Activated CD4-positive, alpha-beta T cell treated with anti-CD3 and anti-CD28 coated beads, Interleukin-10, Interleukin-2, amounts not matched to agents 100 ng/mL and 50 ng/mL, durations not matched to agents 16 hours and 8 hours (primary cell): Measurements from ENCODE around the gene B3GALT4.
A peak's percentile ranks its signal among the peaks of the same experiment; 100 is the strongest.

Experiments used
- DNase-seq: peaks from one replicate; pipeline ENCODE4 v3.0.0-alpha.2; 2020

B3GALT4 gene

DNA sequence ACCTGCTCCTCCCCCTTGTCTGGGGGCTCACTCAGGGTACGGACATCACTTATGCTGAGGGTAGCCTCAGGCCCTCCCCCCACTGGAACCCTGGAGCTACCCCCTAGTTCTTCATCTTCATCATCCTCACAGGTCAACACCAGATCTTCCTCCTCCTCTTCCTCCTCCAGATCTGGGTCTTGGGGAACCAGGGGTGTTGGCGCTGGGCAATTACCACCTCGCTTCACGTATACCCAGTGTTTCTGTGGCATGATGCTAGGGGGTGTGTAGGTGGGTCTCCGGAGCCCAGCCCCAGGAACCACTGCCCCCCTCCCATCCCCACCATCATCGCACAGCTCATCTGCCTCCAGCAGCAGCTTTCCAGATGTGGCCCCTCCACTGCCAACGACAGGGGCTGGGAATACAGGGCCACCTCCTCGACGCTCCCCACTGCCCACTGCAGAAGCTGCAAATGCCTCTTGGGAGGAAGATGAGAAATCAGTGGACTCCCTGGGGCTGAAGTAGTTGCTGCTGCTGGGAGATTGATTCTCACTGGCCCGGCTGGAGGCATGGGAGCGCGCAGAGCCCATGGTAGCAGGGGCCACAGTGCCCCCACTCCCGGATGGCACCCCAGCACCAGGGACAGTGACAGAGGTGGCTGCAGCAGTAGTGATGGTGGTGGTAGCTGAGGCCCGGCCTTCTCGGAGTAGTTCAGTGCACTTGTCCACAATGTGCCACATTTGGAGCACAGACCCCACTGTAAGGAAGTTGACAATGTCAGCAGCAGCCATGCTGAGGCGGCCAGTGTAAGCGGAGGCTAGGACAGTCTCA is 39.1 kb downstream of the B3GALT4 start:
- DNase-seq, result no peak

DNA sequence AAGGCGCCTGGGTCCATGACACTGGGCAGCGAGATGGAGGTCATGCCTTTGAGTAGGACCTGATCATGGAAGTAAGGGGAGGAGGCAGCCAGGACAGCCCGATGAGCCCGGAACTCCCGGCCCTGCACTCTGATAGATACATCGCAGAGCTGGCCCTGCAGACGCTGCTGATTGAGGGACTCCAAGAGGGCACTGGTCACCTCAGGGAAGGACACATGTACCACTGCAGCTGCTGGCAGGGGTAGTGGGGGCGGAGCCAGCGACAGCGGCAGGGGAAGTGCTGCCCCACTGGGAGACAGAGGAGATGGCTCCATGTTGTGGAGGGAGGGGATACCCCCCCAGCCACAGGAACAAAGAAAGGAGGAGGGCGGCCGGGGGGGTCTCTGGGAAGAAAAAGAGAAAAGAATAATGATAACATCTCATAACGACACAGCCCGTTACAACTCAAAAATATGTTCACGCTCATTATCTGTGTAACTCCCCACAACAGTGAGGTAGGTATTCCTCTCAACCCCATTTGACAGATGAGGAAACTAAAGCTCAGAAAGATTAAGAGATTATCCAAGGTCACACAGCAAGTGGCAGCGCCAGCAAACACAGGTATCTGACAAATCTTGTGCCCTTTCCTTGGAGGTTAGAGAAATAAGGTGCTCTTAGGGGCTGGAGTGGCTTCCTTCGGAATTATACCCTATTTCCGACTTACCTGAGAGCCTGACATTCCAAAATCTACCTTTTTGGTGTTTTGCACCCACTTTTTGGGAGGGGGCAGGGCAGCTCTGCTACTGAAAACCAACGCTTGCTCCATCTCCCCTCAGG is 39.9 kb downstream of the B3GALT4 start:
- no peak for DNase-seq

DNA sequence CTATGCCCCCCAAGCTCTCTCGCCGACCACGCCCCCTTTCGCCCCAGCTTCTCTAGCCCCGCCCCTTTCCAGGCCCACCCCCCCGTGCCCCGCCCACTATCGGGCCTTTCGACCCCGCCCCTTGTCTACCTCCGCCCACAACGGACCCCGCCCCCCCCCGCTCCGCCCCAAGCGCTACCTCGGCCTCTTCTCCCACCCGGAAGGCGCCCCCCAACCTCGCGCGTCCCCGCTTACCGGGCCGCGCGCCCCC is 40.4 kb downstream of the B3GALT4 start:
- no peak for DNase-seq

DNA sequence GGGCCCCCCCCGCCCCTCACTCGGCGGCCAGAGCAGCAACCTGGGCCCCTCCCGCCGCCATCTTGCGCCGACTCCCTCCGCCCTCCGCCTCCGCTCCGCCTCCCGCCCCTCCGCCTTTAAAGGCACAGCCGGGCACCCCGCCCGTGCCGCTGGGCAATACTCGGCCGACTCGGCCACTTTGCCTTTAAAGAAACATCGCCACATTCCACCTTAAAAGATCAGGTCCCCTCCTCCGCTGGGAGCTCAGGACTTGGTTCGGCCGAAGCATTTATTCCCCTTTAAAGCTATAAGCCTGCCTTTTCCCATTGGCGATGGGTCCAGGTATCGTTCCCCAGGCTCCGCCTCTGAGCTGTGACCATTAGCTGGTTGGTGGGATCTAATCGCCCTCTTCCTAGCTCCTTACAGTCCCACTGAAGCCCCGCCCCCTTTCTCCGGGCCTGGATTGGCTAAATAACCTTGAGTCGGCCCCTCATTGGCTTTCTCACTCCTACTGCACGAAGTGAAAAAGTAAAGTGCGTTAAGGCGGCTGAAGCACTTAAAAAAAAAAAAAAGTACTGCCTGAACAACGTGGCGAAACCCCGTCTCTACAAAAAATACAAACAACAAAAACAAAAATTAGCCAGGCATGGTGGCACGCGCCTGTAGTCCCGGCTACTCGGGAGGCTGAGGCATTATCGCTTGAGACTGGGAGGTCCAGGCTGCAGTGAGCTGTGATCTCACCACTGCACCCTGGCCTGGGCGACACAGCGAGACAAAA is 40.9 kb downstream of the B3GALT4 start, which contains the start of gene ZBTB22:
Gene ZBTB22, minus strand, starts transcription at position 76 of the 757 bp plus-strand sequence. CDS start 828 bp downstream, outside the sequence.
- peak; percentile 97 for DNase-seq

DNA sequence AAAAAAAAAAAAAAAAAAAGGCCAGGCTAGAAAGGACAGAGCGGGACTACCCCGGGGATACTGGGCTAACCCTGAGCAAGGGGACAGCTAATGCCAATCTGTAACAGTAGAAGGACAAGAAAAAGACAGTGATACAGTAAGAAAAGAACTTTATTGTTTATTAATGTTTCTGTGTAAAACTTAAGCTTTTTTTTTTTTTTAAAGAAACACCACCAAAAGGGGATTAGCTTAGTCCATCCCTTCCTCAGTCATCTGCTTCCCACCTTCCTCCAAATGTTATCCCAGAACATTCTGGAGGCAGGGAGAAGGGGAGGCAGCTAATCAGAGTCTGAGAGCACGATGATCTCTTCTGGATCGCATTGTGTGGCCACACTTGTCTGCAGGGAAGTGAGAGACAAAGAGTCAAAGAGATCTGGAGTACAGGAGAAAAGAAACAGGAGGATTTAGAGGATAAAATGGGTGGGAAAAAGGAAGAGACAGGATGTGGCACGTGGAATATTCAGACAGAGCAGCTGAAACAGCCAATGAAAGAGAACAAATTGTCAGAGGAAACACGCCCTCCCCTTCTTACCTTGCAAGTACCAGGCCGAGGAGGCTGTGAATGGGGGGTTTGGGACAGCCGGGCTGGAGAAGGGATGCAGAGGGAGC is 41.6 kb downstream of the B3GALT4 start:
- DNase-seq, result no peak

DNA sequence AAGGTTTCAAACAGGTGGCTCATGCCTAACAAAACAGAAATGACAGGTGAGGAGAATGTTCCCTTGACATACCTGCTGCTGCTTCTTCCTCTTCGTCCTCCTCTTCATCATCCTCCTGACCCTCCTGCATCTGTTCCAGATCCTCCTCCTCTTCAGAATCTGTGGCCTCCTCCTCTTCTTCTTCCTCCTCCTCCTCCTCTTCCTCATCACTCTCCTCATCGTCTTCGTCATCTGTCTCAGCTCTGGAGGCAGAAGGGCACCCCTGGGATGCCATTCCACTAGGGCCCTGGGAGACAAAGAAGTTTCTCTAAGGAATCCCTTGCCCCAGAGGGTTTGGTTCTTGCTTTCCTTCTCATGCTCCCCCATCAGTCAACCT is 43.0 kb downstream of the B3GALT4 start:
- DNase-seq, result no peak

DNA sequence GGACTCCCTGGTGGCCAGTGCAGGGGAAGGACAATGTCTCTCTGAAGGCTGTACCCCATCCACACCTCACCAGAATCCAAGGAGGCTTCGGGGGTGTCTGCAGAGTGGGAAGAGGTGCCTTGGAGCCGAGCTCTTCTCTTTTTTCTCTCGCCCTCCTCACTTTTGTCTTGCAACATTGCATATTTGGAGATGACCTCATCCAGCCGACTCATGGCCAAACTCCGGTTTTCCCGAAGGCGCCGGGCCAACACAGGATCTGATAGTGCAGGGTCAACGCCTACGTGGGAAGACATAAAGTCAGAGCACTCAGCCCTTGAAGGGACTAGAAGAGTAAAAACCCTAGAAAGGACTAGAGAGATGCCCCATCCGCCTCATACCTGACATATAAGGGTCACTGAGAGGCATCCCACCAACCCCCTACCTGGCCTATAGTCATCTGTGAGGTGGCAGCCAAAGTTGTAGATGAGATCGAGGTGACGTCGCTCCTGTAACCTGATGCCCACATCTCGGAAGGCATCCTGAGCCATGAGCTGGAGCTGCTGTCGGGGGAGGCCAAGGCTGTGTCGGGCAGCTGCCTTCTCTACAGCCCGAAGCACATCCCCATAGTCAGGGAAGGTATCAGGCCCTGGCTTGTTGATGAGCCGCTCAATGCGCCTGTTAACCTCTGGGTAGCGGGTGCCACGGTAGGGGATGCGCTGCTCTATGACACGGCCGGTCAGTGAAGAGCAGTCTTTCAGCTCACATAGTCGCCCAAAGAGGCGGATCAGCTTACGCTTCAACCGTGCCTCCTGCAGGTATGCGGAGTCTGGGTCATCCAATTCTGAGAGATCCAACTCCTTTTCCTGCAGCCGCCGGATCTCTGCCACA is 43.6 kb downstream of the B3GALT4 start:
- no peak for DNase-seq

DNA sequence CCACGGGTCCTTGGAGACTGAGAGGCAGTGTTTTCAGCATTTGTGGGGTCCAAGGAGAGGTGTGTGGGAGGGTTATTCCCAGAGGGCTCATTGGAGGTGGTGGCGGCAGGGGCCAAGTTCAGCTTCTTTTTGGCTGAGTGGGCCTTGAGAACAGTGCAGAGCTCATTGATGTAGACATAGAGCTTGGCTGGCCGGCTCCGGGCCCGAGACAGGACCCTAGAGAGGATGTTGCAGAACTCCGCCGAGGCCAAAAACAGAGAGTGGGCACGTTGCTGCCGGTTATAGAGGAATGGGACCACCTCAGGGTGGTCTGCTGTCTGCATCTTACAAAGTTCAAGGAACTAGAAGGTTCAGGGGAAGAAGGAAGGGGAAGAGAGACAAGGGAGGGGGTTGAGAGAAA is 44.3 kb downstream of the B3GALT4 start:
- no peak for DNase-seq

DNA sequence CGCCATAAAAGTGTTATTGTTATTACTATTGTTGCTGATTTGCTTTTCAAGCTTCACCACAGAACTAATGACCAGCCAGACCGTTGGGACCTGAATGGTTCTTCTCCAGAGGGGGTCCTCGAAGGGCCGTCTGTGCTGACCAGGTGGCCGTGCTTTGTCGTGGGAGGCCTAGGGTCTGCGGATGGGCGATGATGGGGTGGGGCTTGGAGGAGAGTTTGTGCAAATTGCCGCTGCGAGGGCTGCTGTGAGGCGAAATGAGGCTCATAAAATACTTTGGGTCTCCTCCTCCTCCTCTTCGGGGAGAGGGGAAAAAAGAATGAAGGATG is 46.7 kb downstream of the B3GALT4 start:
- no peak for DNase-seq

DNA sequence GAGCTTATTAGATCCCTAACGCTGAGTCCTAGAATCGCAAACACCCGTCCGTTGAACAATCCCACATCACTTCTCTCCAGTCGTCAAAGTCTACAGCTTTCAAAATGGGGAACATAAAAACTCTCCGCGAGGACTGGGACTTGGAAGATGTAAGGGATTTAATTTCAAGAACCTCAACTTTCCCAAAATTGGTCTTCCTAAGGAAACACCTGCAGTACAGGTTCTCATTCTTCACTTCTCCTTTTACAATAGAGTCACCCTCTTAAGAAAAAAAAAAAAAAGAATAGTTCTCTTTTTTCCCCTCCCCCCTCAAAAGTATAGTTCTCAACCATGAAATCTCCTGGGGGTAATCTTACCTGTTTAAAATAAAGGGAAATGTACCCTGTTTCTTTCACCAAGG is 47.2 kb downstream of the B3GALT4 start:
- no peak for DNase-seq
